K562 (cell line): Measurements from ENCODE around the gene PAXIP1. TPM values are rescaled to one million over a fixed set of nuclear protein-coding genes. Genes with fewer than 3 reads are reported as not detected.

Source experiments
- polyA plus RNA-seq, 8 experiments: library from polyadenylated mRNA; depleted of rRNA in 4 of 8; stranded (reverse) in 5 of 8; unstranded in 3 of 8; fragments of >200 nt; fragmentation: Nextera tagmentation in 2 of 8; fragmentation: Illumina TruSeq in 1 of 8; extraction: Ambion mirVana in 2 of 8; extraction: Trizol in 1 of 8; gene quantifications; 2 replicates each; pipeline versions ENCODE4 v1.2.1 to v1.2.3, GENCODE V29; 2011 to 2014; ENCODE audit warnings: inconsistent platforms in 1 of 8, missing spikeins in 1 of 8
- total RNA-seq, 7 experiments: library from RNA; depleted of rRNA in 6 of 7; stranded (reverse); fragments of >200 nt in 6 of 7; fragmentation: Illumina TruSeq in 2 of 7; extraction: Trizol in 2 of 7; gene quantifications; 2 replicates each; pipeline versions ENCODE4 v1.2.1 to v1.2.3, GENCODE V29; 2011 to 2021; ENCODE audit warnings: low replicate concordance in 1 of 7
- TF ChIP-seq, protein P1 (sequence below): fragments of 450-650 bp; IDR thresholded peaks from 2 replicates; pipeline ENCODE4 v1.6.1; 2016; ENCODE audit warnings: low read depth

The PAXIP1 gene
- total and polyA plus RNA-seq, 9 of the 15 experiments (the other 6 are each of a cell fraction or from before 2014, with no cell fraction given), result 9.7 to 37.9 (median 28.4) TPM

DNA sequence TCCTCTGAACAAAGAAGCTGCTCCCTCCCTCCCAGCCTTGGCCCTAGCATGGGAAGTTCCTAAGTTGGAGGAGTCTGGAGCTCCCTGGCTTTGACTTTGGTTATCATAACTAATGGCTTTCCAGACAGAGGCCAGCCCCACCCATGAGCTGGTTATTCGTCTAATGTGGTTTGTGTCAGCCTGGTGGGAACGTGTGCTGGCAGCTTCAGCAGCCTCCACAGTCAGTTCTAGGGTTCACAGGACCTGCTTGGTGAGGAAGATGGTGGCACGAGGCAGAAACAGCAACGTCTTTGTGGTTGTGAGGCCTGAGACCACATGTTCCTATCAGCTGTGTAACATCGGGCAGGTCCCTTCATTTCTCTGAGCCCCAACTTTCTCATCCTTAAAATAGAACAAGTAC is 103.1 kb downstream of the PAXIP1 start (continued):
- TF ChIP-seq, protein P1, sequence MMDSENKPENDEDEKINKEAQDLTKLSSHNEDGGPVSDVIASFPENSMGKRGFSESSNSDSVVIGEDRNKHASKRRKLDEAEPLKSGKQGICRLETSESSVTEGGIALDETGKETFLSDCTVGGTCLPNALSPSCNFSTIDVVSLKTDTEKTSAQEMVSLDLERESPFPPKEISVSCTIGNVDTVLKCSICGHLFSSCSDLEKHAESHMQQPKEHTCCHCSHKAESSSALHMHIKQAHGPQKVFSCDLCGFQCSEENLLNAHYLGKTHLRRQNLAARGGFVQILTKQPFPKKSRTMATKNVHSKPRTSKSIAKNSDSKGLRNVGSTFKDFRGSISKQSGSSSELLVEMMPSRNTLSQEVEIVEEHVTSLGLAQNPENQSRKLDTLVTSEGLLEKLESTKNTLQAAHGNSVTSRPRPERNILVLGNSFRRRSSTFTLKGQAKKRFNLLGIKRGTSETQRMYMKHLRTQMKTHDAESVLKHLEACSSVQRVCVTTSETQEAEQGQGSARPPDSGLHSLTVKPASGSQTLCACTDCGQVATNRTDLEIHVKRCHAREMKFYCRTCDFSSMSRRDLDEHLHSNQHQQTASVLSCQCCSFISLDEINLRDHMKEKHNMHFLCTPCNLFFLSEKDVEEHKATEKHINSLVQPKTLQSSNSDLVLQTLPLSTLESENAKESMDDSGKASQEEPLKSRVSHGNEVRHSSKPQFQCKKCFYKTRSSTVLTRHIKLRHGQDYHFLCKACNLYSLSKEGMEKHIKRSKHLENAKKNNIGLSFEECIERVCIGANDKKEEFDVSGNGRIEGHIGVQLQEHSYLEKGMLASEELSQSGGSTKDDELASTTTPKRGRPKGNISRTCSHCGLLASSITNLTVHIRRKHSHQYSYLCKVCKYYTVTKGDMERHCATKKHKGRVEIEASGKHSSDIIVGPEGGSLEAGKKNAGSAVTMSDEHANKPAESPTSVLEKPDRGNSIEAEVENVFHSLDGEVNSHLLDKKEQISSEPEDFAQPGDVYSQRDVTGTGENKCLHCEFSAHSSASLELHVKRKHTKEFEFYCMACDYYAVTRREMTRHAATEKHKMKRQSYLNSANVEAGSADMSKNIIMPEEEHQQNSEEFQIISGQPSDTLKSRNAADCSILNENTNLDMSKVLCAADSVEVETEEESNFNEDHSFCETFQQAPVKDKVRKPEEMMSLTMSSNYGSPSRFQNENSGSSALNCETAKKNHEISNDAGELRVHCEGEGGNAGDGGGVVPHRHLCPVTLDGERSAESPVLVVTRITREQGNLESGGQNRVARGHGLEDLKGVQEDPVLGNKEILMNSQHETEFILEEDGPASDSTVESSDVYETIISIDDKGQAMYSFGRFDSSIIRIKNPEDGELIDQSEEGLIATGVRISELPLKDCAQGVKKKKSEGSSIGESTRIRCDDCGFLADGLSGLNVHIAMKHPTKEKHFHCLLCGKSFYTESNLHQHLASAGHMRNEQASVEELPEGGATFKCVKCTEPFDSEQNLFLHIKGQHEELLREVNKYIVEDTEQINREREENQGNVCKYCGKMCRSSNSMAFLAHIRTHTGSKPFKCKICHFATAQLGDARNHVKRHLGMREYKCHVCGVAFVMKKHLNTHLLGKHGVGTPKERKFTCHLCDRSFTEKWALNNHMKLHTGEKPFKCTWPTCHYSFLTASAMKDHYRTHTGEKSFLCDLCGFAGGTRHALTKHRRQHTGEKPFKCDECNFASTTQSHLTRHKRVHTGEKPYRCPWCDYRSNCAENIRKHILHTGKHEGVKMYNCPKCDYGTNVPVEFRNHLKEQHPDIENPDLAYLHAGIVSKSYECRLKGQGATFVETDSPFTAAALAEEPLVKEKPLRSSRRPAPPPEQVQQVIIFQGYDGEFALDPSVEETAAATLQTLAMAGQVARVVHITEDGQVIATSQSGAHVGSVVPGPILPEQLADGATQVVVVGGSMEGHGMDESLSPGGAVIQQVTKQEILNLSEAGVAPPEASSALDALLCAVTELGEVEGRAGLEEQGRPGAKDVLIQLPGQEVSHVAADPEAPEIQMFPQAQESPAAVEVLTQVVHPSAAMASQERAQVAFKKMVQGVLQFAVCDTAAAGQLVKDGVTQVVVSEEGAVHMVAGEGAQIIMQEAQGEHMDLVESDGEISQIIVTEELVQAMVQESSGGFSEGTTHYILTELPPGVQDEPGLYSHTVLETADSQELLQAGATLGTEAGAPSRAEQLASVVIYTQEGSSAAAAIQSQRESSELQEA, result no peak
